A172 (cell line): ENCODE results near the gene UBASH3B. TPM values are rescaled to one million over a fixed set of nuclear protein-coding genes. Genes with fewer than 3 reads are reported as not detected.

Experiments used
- DNase-seq: peaks from one replicate; pipeline ENCODE4 v3.0.0-alpha.2; 2015; ENCODE audit warnings: low spot score
- total RNA-seq: library from RNA; depleted of rRNA; stranded (reverse); fragments of >200 nt; shearing (Covaris generic); gene quantifications from 2 replicates; pipeline ENCODE4 v1.2.3, GENCODE V29; 2014

The UBASH3B gene
- total RNA-seq, 1 experiment from 2014 or later: 6.9 TPM

- DNase-seq: no peak
Measured at GRCh38 chr11:122678406-122678805, 22.9 kb downstream of the UBASH3B start.

GRCh38 chr11:122679466-122679865 is 23.9 kb downstream of the UBASH3B start:
- no peak for DNase-seq

- DNase-seq: no peak
Measured at GRCh38 chr11:122681070-122681469, 25.5 kb downstream of the UBASH3B start.

GRCh38 chr11:122681735-122682134 is 26.2 kb downstream of the UBASH3B start:
- DNase-seq: peak; percentile 14

- DNase-seq: no peak
Measured at GRCh38 chr11:122682464-122682863, 26.9 kb downstream of the UBASH3B start.

GRCh38 chr11:122685041-122685440 is 29.5 kb downstream of the UBASH3B start:
- DNase-seq: no peak

GRCh38 chr11:122686111-122686510 is 30.6 kb downstream of the UBASH3B start:
- DNase-seq: no peak

- DNase-seq: no peak
Measured at GRCh38 chr11:122690384-122690783, 34.9 kb downstream of the UBASH3B start.

GRCh38 chr11:122690801-122691548 is 35.5 kb downstream of the UBASH3B start:
- no peak for DNase-seq

GRCh38 chr11:122691549-122692150 is 36.1 kb downstream of the UBASH3B start:
- DNase-seq: no peak

GRCh38 chr11:122692444-122692843 is 36.9 kb downstream of the UBASH3B start:
- no peak for DNase-seq

GRCh38 chr11:122695076-122695615 is 39.6 kb downstream of the UBASH3B start:
- DNase-seq: no peak

- no peak for DNase-seq
Measured at GRCh38 chr11:122696662-122697061, 41.1 kb downstream of the UBASH3B start.

- peak; percentile 58 for DNase-seq
Measured at GRCh38 chr11:122697636-122698167, 42.2 kb downstream of the UBASH3B start.

GRCh38 chr11:122698392-122698791 is 42.9 kb downstream of the UBASH3B start:
- no peak for DNase-seq

- no peak for DNase-seq
Measured at GRCh38 chr11:122700666-122701065, 45.1 kb downstream of the UBASH3B start.

- DNase-seq: no peak
Measured at GRCh38 chr11:122701143-122701542, 45.6 kb downstream of the UBASH3B start.

- DNase-seq: no peak
Measured at GRCh38 chr11:122703541-122704272, 48.2 kb downstream of the UBASH3B start.

GRCh38 chr11:122705396-122705795 is 49.9 kb downstream of the UBASH3B start:
- DNase-seq: no peak

GRCh38 chr11:122706291-122707088 is 51.0 kb downstream of the UBASH3B start:
- DNase-seq: peak; percentile 46

- DNase-seq: no peak
Measured at GRCh38 chr11:122707111-122707510, 51.6 kb downstream of the UBASH3B start.
